AG09319 (cell line): ENCODE measurements around the gene HP.
"Not testable (repeated sequence)": the region's sequence is repeated elsewhere in the genome, so short reads cannot be mapped to it uniquely, and the experiment has no call there.

Experiments used
- DNase-seq: peaks from one replicate; pipeline ENCODE4 v3.0.0-alpha.2; 2010; ENCODE audit warnings: low read depth; ENCODE audit errors: extremely low read depth
- TF ChIP-seq, protein P1 (sequence below): IDR thresholded peaks from 2 replicates; pipeline ENCODE4 v1.5.1; 2011; ENCODE audit warnings: low read depth, mild to moderate bottlenecking, inconsistent platforms, low read length, moderate library complexity

HP gene

GRCh38 chr16:72060405-72060804, 6.1 kb downstream of the HP start:
- DNase-seq: no peak
- TF ChIP-seq, protein P1, sequence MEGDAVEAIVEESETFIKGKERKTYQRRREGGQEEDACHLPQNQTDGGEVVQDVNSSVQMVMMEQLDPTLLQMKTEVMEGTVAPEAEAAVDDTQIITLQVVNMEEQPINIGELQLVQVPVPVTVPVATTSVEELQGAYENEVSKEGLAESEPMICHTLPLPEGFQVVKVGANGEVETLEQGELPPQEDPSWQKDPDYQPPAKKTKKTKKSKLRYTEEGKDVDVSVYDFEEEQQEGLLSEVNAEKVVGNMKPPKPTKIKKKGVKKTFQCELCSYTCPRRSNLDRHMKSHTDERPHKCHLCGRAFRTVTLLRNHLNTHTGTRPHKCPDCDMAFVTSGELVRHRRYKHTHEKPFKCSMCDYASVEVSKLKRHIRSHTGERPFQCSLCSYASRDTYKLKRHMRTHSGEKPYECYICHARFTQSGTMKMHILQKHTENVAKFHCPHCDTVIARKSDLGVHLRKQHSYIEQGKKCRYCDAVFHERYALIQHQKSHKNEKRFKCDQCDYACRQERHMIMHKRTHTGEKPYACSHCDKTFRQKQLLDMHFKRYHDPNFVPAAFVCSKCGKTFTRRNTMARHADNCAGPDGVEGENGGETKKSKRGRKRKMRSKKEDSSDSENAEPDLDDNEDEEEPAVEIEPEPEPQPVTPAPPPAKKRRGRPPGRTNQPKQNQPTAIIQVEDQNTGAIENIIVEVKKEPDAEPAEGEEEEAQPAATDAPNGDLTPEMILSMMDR: no peak

- DNase-seq: no peak
- TF ChIP-seq, protein P1: no peak
Measured at GRCh38 chr16:72061564-72061963, 7.3 kb downstream of the HP start.

GRCh38 chr16:72064361-72064894, 10.1 kb downstream of the HP start:
- DNase-seq: no peak
- TF ChIP-seq, protein P1: no peak

DNA sequence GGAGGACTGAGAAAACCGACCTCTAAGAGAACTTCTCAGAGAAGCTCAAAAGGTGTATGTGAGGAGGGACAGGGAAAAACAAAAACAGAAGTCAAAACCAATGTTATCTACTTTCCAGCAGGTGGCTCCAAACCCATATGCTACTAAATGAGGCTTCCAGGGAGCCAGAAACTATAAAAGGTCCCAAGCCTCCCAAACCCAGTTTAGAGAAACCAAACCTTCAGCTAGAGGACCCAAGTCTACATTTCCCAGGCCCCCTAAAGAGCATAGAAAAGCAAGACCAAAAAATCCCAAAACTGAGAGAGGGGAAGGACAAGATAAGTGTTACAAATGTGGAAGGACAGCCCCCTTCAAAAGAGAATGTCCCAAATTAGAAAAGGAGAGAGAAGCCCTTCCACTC, 12.4 kb downstream of the HP start:
- TF ChIP-seq, protein P1: peak; percentile 63
- DNase-seq: no peak

- no peak for DNase-seq
- TF ChIP-seq, protein P1: no peak
Measured at GRCh38 chr16:72068930-72069329, 14.6 kb downstream of the HP start.

DNA sequence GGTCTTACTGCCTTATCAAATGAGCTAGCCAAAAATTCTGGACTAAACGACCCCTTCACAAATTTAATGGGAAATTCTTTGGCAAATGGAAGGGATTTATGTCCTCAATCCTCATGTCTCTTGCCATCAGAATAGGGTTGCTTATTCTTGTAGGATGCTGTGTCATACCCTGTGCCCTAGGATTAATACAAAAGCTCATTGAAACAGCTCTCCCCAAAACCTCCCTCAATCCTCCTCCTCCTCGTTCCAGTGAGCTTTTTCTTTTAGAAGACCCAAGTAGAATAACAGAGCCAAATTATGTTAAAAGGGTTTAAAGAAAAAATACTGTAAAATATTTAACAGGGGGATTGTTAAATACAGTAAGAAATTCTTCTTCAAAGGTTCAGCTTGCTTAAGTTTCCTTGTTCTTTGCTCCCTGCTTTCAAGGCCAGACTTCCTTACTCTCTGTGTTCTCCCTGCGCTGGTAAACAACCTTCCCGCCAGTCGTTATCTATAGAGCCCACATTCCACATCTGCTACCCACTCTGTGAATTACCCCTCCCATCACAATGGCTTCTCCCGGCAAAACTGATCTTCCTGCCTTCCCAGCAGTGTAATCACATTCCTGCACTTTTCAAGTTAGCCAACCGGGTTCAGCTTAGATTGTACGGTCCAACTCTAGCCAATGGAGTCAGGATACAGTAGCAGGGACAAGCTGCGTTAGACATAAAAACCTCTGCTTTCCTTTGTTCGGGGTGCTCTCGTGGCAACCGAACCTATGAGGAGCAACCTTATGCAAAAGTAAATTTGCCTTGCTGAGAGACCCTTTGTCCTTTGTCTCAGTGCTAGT, 18.4 kb downstream of the HP start:
- DNase-seq: no peak
- TF ChIP-seq, protein P1: no peak

- TF ChIP-seq, protein P1: no peak
Measured at GRCh38 chr16:72073560-72074230, 19.4 kb downstream of the HP start.

DNA sequence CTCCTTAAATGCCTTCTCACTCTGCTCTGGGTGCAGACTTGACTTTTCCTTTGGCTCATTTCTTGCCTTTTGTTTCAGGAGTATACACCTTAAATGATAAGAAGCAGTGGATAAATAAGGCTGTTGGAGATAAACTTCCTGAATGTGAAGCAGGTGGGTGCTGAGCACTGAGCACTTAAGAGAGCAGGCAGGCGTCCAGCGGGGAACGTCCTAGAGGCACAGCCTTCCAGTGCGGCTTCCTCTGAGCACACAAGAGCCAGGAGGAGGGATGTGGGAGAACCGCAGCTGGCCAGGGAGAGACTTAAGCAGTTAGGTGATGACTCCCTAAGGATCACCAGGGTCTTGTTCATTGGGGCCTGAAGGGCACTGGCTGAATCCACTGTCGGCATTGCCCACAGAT, 20.8 kb downstream of the HP start:
- not testable (repeated sequence) for DNase-seq

More at GRCh38 chr16:72073560-72074230, 19.4 kb downstream of the HP start:
- DNase-seq: no peak

DNA sequence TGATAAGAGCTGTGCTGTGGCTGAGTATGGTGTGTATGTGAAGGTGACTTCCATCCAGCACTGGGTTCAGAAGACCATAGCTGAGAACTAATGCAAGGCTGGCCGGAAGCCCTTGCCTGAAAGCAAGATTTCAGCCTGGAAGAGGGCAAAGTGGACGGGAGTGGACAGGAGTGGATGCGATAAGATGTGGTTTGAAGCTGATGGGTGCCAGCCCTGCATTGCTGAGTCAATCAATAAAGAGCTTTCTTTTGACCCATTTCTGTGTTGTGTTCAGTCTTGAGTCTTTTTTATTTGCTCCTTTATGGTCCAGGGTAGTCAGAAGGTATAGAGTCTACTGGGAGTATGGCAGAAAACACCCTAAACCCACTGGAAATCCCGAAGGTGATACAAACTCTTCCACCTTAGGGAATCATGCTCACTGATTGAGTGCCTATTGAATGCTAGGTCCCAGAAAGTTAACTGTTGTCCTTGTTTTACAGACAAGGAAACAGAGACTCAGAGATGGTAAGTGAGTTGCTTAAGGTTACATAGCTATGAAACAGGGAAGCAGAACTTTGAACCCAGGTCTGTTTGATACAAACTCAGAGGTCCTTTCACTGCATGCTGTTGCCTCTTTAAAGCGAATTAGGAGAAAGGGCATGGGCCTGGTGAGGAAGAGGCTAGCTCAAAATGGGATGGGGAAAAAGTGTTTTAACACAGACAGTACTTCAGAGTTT, 22.8 kb downstream of the HP start:
- not testable (repeated sequence) for DNase-seq
